AG04450 (cell line): ENCODE results near the gene TIMP2. TPM values are rescaled to one million over a fixed set of nuclear protein-coding genes. Genes with fewer than 3 reads are reported as not detected.
"Not testable (repeated sequence)": the region's sequence is repeated elsewhere in the genome, so short reads cannot be mapped to it uniquely, and the experiment has no call there.

Source experiments
- CTCF ChIA-PET: fragments of 300-600, 350-600 bp; formaldehyde crosslinking; extraction: SDS; loops from one replicate; lab custom pipeline; 2022; ENCODE audit warnings: antibody characterized with exemption, inconsistent platforms; lab: Charles Lee
- POLR2A ChIA-PET: fragments of 350-600 bp; formaldehyde crosslinking; extraction: SDS; loops from one replicate; lab custom pipeline; 2021; ENCODE audit warnings: antibody characterized with exemption, inconsistent platforms; lab: Yijun Ruan, JAX
- DNase-seq: peaks from one replicate; pipeline ENCODE4 v3.0.0-alpha.2; 2011; ENCODE audit warnings: low read depth, low spot score
- H3K27ac ChIP-seq: one replicate; pipeline ENCODE4 v1.5.1; 2012; ENCODE audit warnings: low read depth, low read length, control low read depth
- H3K27me3 ChIP-seq: one replicate; pipeline ENCODE4 v1.6.0; 2012; ENCODE audit warnings: low read length; ENCODE audit not compliant: control insufficient read depth, insufficient read depth
- H3K4me3 ChIP-seq: 2 replicates; pipeline ENCODE4 v1.5.1; 2011; ENCODE audit warnings: mild to moderate bottlenecking, low read depth, low read length, control low read depth
- H3K9me3 ChIP-seq: 2 replicates; pipeline ENCODE4 v1.5.1; 2012; ENCODE audit warnings: low read length; ENCODE audit not compliant: control insufficient read depth, insufficient read depth
- polyA plus RNA-seq: library from polyadenylated mRNA; depleted of rRNA; stranded (reverse); fragments of >200 nt; gene quantifications from 2 replicates; pipeline ENCODE4 v1.2.3, GENCODE V29; 2011
- TF ChIP-seq, protein P1 (sequence below): IDR thresholded peaks from 2 replicates; pipeline ENCODE4 v1.5.1; 2011; ENCODE audit warnings: low read depth, low read length, control low read depth, inconsistent platforms

TIMP2 gene
- polyA plus RNA-seq, 1 experiment = 356 TPM

DNA sequence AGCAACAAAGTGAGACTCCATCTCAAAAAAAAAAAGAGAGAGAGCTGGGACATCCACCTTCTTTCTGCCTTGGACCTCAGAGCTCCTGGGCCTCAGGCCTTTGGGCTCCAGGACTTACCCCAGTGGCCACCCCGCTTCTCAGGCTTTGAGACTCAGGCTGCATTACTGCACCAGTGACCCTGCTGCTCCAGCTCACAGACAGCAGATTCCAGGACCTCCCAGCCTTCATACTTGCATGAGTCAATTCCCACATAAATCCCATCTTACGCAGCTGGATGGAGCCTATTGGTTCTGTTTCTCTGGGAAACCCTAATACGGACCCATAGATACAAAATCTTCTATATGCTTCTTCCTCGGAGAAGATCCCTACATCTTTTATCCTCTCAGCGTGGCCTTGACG is 20.1 kb downstream of the TIMP2 start:
- DNase-seq = no peak
- ChIA-PET CTCF (interaction anchor here (1.1 to 1.5 kb wide), 2 partner anchors 39 kb away, joined by 3 to 4 read pairs; no protein-coding TSS in a partner anchor), POLR2A (interaction anchor here (1.2 kb wide), 1 partner anchor 21 kb away, joined by 3 read pairs; no protein-coding TSS in a partner anchor)

DNA sequence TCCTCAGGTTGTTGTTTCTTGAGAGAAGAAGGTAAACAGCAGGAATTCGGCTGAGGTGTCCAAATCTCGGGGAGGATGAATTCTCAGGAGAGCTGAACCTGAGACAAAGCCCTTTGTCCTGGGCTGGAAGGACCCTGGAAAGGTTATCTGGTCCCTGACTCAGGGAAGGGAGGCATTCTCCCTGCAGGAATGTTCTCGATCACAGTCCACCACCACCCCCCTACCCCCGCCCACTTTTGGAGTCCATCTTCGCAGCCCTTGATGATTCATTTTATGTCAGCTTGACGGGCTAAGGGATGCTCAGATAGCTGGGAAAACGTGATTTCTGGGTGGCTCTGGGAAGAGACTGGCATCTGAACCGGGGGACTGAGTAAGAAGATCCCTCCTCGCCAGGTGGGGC is 20.8 kb downstream of the TIMP2 start:
- no peak overlapping the region for H3K27ac ChIP-seq
- POLR2A ChIA-PET = no interaction called here

More for the DNA sequence above, 20.1 kb downstream of the TIMP2 start:
- Histone ChIP-seq H3K27ac (no peak overlapping the region), H3K27me3 (no peaks in the 10 kb centered on the region), H3K4me3 (no peak overlapping the region), H3K9me3 (no peaks in the 10 kb centered on the region; the same call in 1 of the 2 replicates)
- TF ChIP-seq, protein P1, sequence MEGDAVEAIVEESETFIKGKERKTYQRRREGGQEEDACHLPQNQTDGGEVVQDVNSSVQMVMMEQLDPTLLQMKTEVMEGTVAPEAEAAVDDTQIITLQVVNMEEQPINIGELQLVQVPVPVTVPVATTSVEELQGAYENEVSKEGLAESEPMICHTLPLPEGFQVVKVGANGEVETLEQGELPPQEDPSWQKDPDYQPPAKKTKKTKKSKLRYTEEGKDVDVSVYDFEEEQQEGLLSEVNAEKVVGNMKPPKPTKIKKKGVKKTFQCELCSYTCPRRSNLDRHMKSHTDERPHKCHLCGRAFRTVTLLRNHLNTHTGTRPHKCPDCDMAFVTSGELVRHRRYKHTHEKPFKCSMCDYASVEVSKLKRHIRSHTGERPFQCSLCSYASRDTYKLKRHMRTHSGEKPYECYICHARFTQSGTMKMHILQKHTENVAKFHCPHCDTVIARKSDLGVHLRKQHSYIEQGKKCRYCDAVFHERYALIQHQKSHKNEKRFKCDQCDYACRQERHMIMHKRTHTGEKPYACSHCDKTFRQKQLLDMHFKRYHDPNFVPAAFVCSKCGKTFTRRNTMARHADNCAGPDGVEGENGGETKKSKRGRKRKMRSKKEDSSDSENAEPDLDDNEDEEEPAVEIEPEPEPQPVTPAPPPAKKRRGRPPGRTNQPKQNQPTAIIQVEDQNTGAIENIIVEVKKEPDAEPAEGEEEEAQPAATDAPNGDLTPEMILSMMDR = no peak

DNA sequence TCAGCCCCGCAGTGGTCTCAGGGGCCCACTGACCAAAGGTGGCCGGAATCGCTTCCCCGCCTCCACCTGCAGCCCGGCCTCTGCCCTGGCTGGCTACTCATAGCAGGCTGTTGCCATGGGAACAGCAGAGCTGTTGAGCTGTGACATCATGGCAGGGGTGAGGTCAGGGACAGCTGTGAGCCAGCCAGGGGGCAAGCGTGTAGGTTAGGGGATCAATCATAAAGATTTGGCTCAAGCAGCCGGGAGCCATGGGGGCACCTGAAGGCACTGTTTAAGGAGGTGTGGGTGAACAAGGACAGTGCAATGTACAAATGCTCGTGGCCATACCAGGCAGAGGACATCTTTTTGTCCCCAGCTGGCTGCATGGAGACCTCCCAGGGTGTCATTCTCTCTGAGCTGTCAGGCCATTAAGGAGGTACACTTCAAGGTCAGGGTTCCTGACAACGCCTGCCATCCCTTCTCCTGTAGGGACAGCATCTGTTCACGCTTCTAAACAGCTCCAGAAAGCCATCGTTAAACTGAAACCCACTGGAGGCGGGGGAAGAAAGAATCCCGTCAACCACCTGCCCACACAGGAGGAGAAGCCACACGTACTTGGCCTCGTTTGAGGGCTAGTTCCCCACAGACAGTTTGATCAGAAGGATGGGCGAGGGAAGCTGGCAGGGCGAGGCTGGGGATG is 21.9 kb downstream of the TIMP2 start, which contains the start of gene CEP295NL:
CEP295NL (minus strand) TSS at position 101 of the 679 bp plus-strand sequence. CDS start 1,373 bp downstream, outside the sequence.
- ChIA-PET POLR2A (interaction anchor here (0.8 kb wide), 1 partner anchor 13 kb away, joined by 3 read pairs; no protein-coding TSS in a partner anchor), CTCF (no interaction called here)
- Histone ChIP-seq H3K9me3 (no peaks in the 10 kb centered on the region; the same call in 1 of the 2 replicates), H3K4me3 (no peak within 1 kb of the TSS), H3K27ac (no peak within 1 kb of the TSS), H3K27me3 (no peaks in the 10 kb centered on the region)
- DNase-seq = no peak
- TF ChIP-seq, protein P1 = no peak

More for the DNA sequence above, 20.8 kb downstream of the TIMP2 start:
- TF ChIP-seq, protein P1 = no peak
- DNase-seq = no peak
- H3K4me3 ChIP-seq = no peak overlapping the region
- CTCF ChIA-PET = interaction anchor here (1.5 kb wide), 1 partner anchor 39 kb away, joined by 4 read pairs; no protein-coding TSS in a partner anchor
- H3K9me3 ChIP-seq = no peaks in the 10 kb centered on the region; the same call in 1 of the 2 replicates
- H3K27me3 ChIP-seq = no peaks in the 10 kb centered on the region

DNA sequence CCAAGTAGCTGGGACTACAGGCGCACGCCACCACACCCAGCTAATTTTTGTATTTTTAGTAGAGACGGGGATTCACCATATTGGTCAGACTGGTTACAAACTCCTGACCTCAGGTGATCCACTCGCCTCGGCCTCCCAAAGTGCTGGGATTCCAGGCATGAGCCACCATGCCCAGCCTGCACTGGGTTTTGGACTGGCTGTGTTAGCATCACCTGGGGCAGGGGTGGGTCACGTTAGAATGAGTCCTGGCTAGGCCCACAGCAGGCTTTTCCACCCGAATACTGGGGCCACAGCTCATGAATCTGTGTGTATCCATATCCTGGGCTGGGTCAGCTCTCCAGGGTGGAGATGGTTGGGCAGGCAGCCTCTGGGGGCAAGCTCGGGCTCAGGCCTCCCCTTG is 23.0 kb downstream of the TIMP2 start:
- H3K27me3 ChIP-seq, H3K9me3 ChIP-seq, H3K27ac ChIP-seq, DNase-seq, H3K4me3 ChIP-seq, CTCF ChIA-PET: not testable (repeated sequence)
- POLR2A ChIA-PET = interaction anchor here (0.5 to 0.6 kb wide), 2 partner anchors 10 to 388 kb away, joined by 6 to 14 read pairs; no protein-coding TSS in a partner anchor

DNA sequence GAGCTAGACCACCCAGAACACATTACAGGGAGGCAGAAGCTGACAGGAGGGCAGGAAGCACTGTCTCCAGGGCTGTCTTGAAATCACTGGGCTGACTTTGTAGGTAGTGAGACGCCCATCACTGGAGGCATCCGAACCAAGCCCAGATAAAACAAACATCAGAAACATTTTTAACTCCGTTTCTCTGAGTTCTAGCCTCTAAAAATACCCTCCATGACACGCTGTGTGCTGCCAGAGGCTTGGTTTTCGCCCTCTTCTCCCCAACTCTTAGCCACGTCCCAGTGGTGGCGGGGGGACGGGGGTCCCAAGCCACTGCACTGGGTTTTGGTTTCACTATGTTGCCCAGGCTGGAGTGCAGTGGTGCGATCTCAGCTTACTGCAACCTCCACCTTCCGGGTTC is 23.4 kb downstream of the TIMP2 start:
- ChIA-PET CTCF (no interaction called here), POLR2A (interaction anchor here (0.5 kb wide), 1 partner anchor 10 kb away, joined by 6 read pairs; no protein-coding TSS in a partner anchor)
- TF ChIP-seq, protein P1 = no peak
- Histone ChIP-seq H3K9me3 (no peaks in the 10 kb centered on the region; the same call in 1 of the 2 replicates), H3K4me3 (no peak overlapping the region), H3K27me3 (no peaks in the 10 kb centered on the region), H3K27ac (peak overlapping the region; percentile 39)
- no peak for DNase-seq
